Heart left ventricle (tissue), 13 donors: Measurements from ENCODE around the gene BNIP3.

ENCODE experiments used
- POLR2A ChIP-seq, 2 donors: fragments of 450-650 bp; IDR thresholded peaks; one replicate each; pipeline ENCODE4 v1.6.1; 2017; ENCODE audit warnings: antibody characterized with exemption in 2 of 2, mild to moderate bottlenecking in 2 of 2, moderate library complexity in 2 of 2
- TF ChIP-seq, protein P1 (sequence below), 12 donors: fragments of 200-600 bp; sonication (generic) in 4 of 12; IDR thresholded peaks; one replicate each; pipeline versions ENCODE4 v1.5.0 to v1.8.0; 2018 to 2022; ENCODE audit warnings: antibody characterized with exemption in 12 of 12, mild to moderate bottlenecking in 5 of 12
- donor health status: ischemic (EF 13 %, LVEDD 7.1; RV severe dilation, severe dysfunction).
- donor health status: DM: no; HTN: yes; CAD: no.
- donor health status: DM: no; HTN: no; CAD: no.
- donor health status: ischemic (EF 25% LVEDD 6.9; RV normal size, moderate dysfunction).
- donor health status: ischemic (EF 25% LVEDD 5.7; RV mildly dilated, moderate dysfunction).
- donor health status: ischemic (EF 35%, LVEDD 5.7; RV mildly dilated, moderate dysfunction).
- donor health status: nonischemic (EF 11% LVEDD 7.7; RV severe dilation, severe dysfunction).
- donor health status: DM: yes; HTN: yes; CAD: no.
- donor health status: PGD.
- donor health status: ischemic (EF 29% LVEDD 5.4; RV normal size, mild dysfunction).
- donor health status: nonischemic (EF 23%, LVEDD 6.1; RV moderate dilation, normal function).

DNA sequence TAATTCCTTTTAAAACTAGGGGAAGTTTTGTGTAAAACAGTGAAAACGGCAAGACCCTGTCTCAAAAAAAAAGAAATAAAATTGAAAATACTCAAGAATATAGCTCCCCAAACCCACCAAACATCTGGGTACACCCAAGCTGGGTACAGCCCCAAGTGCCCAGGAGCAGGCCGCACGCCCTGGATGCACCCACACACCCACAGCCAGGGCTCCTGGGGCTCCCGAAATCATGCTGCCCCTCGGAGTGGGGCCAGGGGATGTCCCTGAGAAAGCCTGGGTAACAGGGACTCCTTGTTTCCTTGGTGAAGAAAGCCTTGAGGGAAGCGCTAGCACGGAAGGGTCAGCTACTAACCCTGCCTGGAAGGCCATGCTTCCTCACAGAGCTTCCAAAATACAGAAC lies 10.1 kb downstream of the BNIP3 start:
- TF ChIP-seq POLR2A (IDR thresholded peaks at IDR 0.05) = no peak
- TF ChIP-seq, protein P1, sequence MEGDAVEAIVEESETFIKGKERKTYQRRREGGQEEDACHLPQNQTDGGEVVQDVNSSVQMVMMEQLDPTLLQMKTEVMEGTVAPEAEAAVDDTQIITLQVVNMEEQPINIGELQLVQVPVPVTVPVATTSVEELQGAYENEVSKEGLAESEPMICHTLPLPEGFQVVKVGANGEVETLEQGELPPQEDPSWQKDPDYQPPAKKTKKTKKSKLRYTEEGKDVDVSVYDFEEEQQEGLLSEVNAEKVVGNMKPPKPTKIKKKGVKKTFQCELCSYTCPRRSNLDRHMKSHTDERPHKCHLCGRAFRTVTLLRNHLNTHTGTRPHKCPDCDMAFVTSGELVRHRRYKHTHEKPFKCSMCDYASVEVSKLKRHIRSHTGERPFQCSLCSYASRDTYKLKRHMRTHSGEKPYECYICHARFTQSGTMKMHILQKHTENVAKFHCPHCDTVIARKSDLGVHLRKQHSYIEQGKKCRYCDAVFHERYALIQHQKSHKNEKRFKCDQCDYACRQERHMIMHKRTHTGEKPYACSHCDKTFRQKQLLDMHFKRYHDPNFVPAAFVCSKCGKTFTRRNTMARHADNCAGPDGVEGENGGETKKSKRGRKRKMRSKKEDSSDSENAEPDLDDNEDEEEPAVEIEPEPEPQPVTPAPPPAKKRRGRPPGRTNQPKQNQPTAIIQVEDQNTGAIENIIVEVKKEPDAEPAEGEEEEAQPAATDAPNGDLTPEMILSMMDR (IDR thresholded peaks at IDR 0.05) = no peak
